Activated naive CD8-positive, alpha-beta T cell treated with anti-CD3 and anti-CD28 coated beads for 36 hours (primary cell): ENCODE measurements around the gene GPR75. TPM values are rescaled to one million over a fixed set of nuclear protein-coding genes. Genes with fewer than 3 reads are reported as not detected.
"Not testable (repeated sequence)": the region's sequence is repeated elsewhere in the genome, so short reads cannot be mapped to it uniquely, and the experiment has no call there.

Source experiments
- DNase-seq: peaks from one replicate; pipeline ENCODE4 v3.0.0; 2021
- H3K27ac Mint-ChIP-seq: one replicate; pipeline ENCODE4 v1.8.0; 2022; ENCODE audit warnings: mild to moderate bottlenecking, moderate library complexity, mixed read lengths
- H3K27me3 Mint-ChIP-seq: one replicate; pipeline ENCODE4 v1.8.0; 2022; ENCODE audit warnings: mild to moderate bottlenecking, mixed read lengths
- H3K36me3 Mint-ChIP-seq: one replicate; pipeline ENCODE4 v1.8.0; 2021; ENCODE audit warnings: mild to moderate bottlenecking, mixed read lengths
- H3K4me1 Mint-ChIP-seq: one replicate; pipeline ENCODE4 v1.8.0; 2021; ENCODE audit warnings: mixed read lengths
- H3K4me3 Mint-ChIP-seq: one replicate; pipeline ENCODE4 v1.8.0; 2022; ENCODE audit warnings: mild to moderate bottlenecking, moderate library complexity, mixed read lengths
- H3K9me3 Mint-ChIP-seq: one replicate; pipeline ENCODE4 v1.8.0; 2022; ENCODE audit warnings: mixed read lengths
- total RNA-seq, 2 experiments: library from RNA; stranded (reverse); gene quantifications; one replicate each; pipeline ENCODE4 v1.2.3, GENCODE V29; 2021

The GPR75 gene
- total RNA-seq, 2 experiments from 2014 or later, result 1.4 to 1.8 TPM

DNA sequence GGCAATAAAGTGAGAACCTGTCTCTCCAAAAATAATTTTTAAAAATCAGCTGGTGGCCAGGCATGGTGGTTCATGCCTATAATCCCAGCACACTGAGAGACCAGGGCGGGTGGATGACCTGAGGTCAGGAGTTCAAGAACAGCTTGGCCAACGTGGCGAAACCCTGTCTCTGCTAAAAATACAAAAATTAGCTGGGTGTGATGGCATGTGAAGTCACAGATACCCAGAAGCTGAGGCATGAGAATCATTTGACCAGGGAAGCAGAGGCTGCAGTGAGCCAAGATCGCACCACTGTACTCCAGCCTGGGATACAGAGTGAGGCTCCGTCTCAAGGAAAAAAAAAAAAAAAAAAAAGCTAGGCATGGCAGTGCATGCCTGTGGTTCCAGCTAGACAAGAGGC lies 7.4 kb upstream of the GPR75 start:
- Mint-ChIP-seq H3K9me3 (no peaks in the 10 kb centered on the region), H3K4me1 (peaks cover 5% of the 10 kb centered on the region), H3K36me3 (peaks cover 18% of the 10 kb centered on the region), H3K4me3 (no peak overlapping the region), H3K27ac (no peak overlapping the region), H3K27me3 (no peaks in the 10 kb centered on the region)
- no peak for DNase-seq

DNA sequence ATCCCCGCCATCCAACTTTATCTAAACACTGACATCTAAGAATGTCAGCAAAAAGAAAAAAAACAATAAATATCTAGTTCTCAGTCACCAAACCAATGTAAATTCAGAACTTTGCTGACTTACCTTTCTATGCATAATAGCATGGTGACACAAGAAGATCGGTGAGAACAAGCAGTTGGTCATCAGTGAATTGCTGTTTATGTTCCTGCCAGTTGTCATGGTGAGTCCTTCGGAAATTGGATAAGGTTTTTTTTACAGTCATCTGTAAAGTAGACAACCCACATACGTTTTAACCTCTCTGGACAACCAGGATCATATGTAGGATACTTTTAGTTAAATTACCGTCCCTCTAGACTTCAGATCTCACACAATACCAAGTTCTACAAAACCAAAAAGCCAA lies 6.2 kb upstream of the GPR75 start:
- no peak overlapping the region for H3K4me3 Mint-ChIP-seq
- no peak overlapping the region for H3K27ac Mint-ChIP-seq
- H3K27me3 Mint-ChIP-seq, result no peaks in the 10 kb centered on the region
- H3K36me3 Mint-ChIP-seq, result peaks cover 18% of the 10 kb centered on the region
- peaks cover 7% of the 10 kb centered on the region for H3K4me1 Mint-ChIP-seq
- no peak for DNase-seq
- H3K9me3 Mint-ChIP-seq, result no peaks in the 10 kb centered on the region

GRCh38 chr2:53865264-53865663 lies 5.5 kb upstream of the GPR75 start:
- Mint-ChIP-seq H3K27ac (no peak overlapping the region), H3K27me3 (no peaks in the 10 kb centered on the region), H3K4me3 (no peak overlapping the region), H3K4me1 (peaks cover 7% of the 10 kb centered on the region), H3K36me3 (peaks cover 18% of the 10 kb centered on the region), H3K9me3 (no peaks in the 10 kb centered on the region)
- no peak for DNase-seq

GRCh38 chr2:53863538-53864227 lies 3.9 kb upstream of the GPR75 start:
- no peaks in the 10 kb centered on the region for H3K9me3 Mint-ChIP-seq
- H3K27ac Mint-ChIP-seq, result no peak overlapping the region
- no peak overlapping the region for H3K4me3 Mint-ChIP-seq
- H3K36me3 Mint-ChIP-seq, result peaks cover 19% of the 10 kb centered on the region
- H3K27me3 Mint-ChIP-seq, result no peaks in the 10 kb centered on the region
- H3K4me1 Mint-ChIP-seq, result peaks cover 7% of the 10 kb centered on the region
- no peak for DNase-seq

DNA sequence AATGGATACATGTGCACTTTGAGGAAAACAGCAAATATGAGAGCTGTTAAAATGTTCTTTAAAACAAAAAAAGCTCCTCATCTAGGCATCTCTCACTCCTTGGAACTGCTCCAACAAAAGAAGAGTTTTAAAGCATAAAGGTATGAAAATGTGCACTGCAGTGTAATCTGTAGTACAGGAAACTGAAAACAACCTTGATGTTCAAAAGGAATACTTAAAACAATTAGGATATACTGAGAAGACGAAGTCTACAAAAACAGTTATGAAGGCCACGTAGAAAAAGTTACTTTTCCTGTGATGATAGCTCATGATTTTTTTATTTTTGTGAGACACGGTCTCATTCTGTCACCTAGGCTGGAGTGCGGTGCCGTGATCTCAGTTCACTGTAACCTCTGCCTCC lies 2.1 kb upstream of the GPR75 start:
- H3K27me3 Mint-ChIP-seq, result no peaks in the 10 kb centered on the region
- no peak overlapping the region for H3K27ac Mint-ChIP-seq
- no peak overlapping the region for H3K4me3 Mint-ChIP-seq
- DNase-seq, result no peak
- no peaks in the 10 kb centered on the region for H3K9me3 Mint-ChIP-seq
- peaks cover 7% of the 10 kb centered on the region for H3K4me1 Mint-ChIP-seq
- H3K36me3 Mint-ChIP-seq, result peaks cover 14% of the 10 kb centered on the region

DNA sequence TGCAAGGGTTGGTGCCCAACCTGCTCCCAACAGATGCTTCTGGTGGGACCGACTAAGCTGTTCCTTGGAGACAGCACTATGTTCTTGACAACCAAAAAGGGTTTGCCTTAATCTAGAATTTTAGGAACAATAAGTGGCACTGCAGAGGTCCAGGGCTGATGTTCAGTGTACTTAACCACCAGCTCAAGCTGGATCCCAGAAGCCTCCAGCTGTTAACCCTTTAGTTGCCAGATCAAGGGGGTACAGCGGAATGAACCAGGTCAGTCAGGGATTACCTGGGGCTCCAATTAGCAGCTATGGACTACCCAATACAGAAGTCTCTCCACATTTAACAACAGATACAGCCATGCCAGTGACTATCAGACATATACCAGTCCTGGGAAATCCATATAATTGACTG lies 3.5 kb downstream of the GPR75 start:
- H3K36me3 Mint-ChIP-seq, result peaks cover 12% of the 10 kb centered on the region
- no peak overlapping the region for H3K4me3 Mint-ChIP-seq
- H3K27me3 Mint-ChIP-seq, result no peaks in the 10 kb centered on the region
- H3K4me1 Mint-ChIP-seq, result no peaks in the 10 kb centered on the region
- H3K9me3 Mint-ChIP-seq, result no peaks in the 10 kb centered on the region
- DNase-seq, result no peak
- no peak overlapping the region for H3K27ac Mint-ChIP-seq

GRCh38 chr2:53854678-53855077 lies 5.1 kb downstream of the GPR75 start:
- no peaks in the 10 kb centered on the region for H3K27me3 Mint-ChIP-seq
- no peaks in the 10 kb centered on the region for H3K9me3 Mint-ChIP-seq
- H3K4me3 Mint-ChIP-seq, result no peak overlapping the region
- H3K27ac Mint-ChIP-seq, result peak overlapping the region; percentile 65
- H3K36me3 Mint-ChIP-seq, result peaks cover 13% of the 10 kb centered on the region
- H3K4me1 Mint-ChIP-seq, result no peaks in the 10 kb centered on the region
- DNase-seq, result no peak

DNA sequence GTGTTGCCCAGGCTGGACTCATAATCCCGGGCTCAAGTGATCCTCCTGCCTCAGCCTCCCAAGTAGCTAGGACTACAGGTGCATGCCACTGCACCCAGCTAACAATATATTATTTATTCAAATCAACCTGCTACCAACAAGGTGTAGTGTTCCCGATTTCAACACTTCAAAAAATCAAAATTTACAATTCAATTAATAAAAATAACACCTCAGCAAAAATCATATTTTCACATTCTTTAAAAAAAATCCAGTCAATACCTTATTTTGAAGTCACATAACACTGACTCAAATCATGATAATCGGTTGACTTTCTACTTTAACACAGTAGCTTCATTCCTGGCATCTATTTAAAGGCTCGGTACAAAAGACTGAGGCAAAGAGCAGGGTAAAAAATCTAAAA lies 7.2 kb downstream of the GPR75 start:
- H3K4me3 Mint-ChIP-seq, result no peak overlapping the region
- DNase-seq, result no peak
- no peaks in the 10 kb centered on the region for H3K4me1 Mint-ChIP-seq
- H3K36me3 Mint-ChIP-seq, result peaks cover 16% of the 10 kb centered on the region
- H3K9me3 Mint-ChIP-seq, result no peaks in the 10 kb centered on the region
- H3K27me3 Mint-ChIP-seq, result no peaks in the 10 kb centered on the region
- no peak overlapping the region for H3K27ac Mint-ChIP-seq

- H3K27ac Mint-ChIP-seq, result not testable (repeated sequence)
Measured at GRCh38 chr2:53851052-53851757, 8.6 kb downstream of the GPR75 start.

GRCh38 chr2:53848062-53848461 lies 11.7 kb downstream of the GPR75 start:
- Mint-ChIP-seq H3K27ac (no peak overlapping the region), H3K4me3 (no peak overlapping the region), H3K9me3 (no peaks in the 10 kb centered on the region), H3K27me3 (no peaks in the 10 kb centered on the region), H3K4me1 (no peaks in the 10 kb centered on the region), H3K36me3 (peaks cover 7% of the 10 kb centered on the region)
- DNase-seq, result no peak

More at GRCh38 chr2:53851052-53851757, 8.6 kb downstream of the GPR75 start:
- not testable (repeated sequence) for H3K4me1 Mint-ChIP-seq, DNase-seq, H3K27me3 Mint-ChIP-seq, H3K9me3 Mint-ChIP-seq, H3K4me3 Mint-ChIP-seq
- H3K36me3 Mint-ChIP-seq, result peaks cover 16% of the 10 kb centered on the region

GRCh38 chr2:53843595-53843994 lies 16.2 kb downstream of the GPR75 start:
- H3K27me3 Mint-ChIP-seq, result no peaks in the 10 kb centered on the region
- H3K27ac Mint-ChIP-seq, result no peak overlapping the region
- DNase-seq, result no peak
- H3K36me3 Mint-ChIP-seq, result peaks cover 6% of the 10 kb centered on the region
- peaks cover 2% of the 10 kb centered on the region for H3K4me1 Mint-ChIP-seq
- no peak overlapping the region for H3K4me3 Mint-ChIP-seq
- no peaks in the 10 kb centered on the region for H3K9me3 Mint-ChIP-seq

- H3K36me3 Mint-ChIP-seq, result peaks cover 3% of the 10 kb centered on the region
- no peak overlapping the region for H3K27ac Mint-ChIP-seq
- no peaks in the 10 kb centered on the region for H3K27me3 Mint-ChIP-seq
- H3K9me3 Mint-ChIP-seq, result no peaks in the 10 kb centered on the region
- H3K4me3 Mint-ChIP-seq, result no peak overlapping the region
- H3K4me1 Mint-ChIP-seq, result peaks cover 2% of the 10 kb centered on the region
- DNase-seq, result no peak
Measured at GRCh38 chr2:53842891-53843290, 16.9 kb downstream of the GPR75 start.

- H3K36me3 Mint-ChIP-seq, H3K4me3 Mint-ChIP-seq, H3K27me3 Mint-ChIP-seq, H3K4me1 Mint-ChIP-seq, DNase-seq, H3K9me3 Mint-ChIP-seq, H3K27ac Mint-ChIP-seq: not testable (repeated sequence)
Measured at GRCh38 chr2:53841651-53842050, 18.1 kb downstream of the GPR75 start.

GRCh38 chr2:53840580-53840979 lies 19.2 kb downstream of the GPR75 start:
- H3K4me3 Mint-ChIP-seq, result no peak overlapping the region
- H3K36me3 Mint-ChIP-seq, result peaks cover 7% of the 10 kb centered on the region
- no peaks in the 10 kb centered on the region for H3K9me3 Mint-ChIP-seq
- no peak overlapping the region for H3K27ac Mint-ChIP-seq
- no peaks in the 10 kb centered on the region for H3K27me3 Mint-ChIP-seq
- DNase-seq, result no peak
- H3K4me1 Mint-ChIP-seq, result peaks cover 2% of the 10 kb centered on the region

GRCh38 chr2:53829980-53830290 lies 29.8 kb downstream of the GPR75 start:
- H3K9me3 Mint-ChIP-seq, H3K4me3 Mint-ChIP-seq, H3K27me3 Mint-ChIP-seq, H3K4me1 Mint-ChIP-seq, H3K27ac Mint-ChIP-seq, DNase-seq: not testable (repeated sequence)
- peaks cover 13% of the 10 kb centered on the region for H3K36me3 Mint-ChIP-seq

DNA sequence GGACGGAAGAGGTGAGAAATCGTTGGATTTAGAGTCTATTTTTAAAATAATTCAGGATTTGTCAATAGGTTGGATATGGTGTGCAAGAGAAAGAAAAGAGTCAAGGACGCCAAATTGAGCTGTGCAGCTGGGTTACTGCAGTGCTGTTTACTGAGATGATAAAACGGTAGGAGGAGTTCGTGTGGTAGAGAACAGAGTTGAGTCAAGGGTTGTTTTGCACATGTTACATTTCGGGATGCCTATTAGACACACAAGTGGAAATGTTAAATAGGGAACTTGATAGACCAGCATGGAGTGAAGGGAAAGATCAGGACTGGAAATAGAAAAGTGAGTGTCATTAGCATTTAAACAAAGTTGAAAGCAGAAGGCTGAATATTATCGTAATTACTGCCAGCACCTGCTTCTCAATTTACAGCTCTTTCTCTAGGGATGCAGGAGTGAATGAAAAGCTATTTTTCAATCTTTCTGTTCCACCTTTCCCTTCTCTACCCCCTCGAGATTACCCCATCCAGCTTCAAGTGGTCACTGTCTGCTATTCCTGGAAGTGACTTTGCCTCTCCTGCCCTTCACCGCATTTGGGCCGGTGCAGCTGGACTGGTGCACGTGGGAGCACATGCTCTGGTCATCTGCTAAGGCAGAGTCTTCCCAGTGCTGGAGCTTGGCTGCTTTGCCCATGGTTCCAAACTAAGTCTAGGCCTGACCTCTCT lies 30.3 kb downstream of the GPR75 start:
- H3K9me3 Mint-ChIP-seq, result peaks cover 2% of the 10 kb centered on the region
- no peak overlapping the region for H3K4me3 Mint-ChIP-seq
- no peak for DNase-seq
- H3K4me1 Mint-ChIP-seq, result no peaks in the 10 kb centered on the region
- peaks cover 9% of the 10 kb centered on the region for H3K36me3 Mint-ChIP-seq
- H3K27ac Mint-ChIP-seq, result no peak overlapping the region
- H3K27me3 Mint-ChIP-seq, result no peaks in the 10 kb centered on the region
